ENCODE measurements around the gene PHYHD1.

Gene PHYHD1

GRCh38 chr9:128979111-128979510 is 58.3 kb downstream of the PHYHD1 start:
- no peaks in the 10 kb centered on the region for H3K27me3 ChIP-seq (replicated peaks)
- no peak for TF ChIP-seq CTCF (IDR thresholded peaks at IDR 0.05; ENCODE audit: low read depth, low read length, missing control alignments)
- DNase-seq, result no peak
- H3K36me3 ChIP-seq (replicated peaks), result peaks cover 64% of the 10 kb centered on the region
- no peak overlapping the region for H3K4me3 ChIP-seq (ENCODE audit: low read depth, low read length)
- in situ Hi-C loops (cut with HindIII; ENCODE audit: low pct_ligation_motif_present, low sequenced_read_pairs), result no loop called here
- no peak overlapping the region for H3K27ac ChIP-seq

GRCh38 chr9:128983536-128983935 is 62.8 kb downstream of the PHYHD1 start:
- Histone ChIP-seq H3K36me3 (replicated peaks) (peaks cover 66% of the 10 kb centered on the region), H3K4me3 (ENCODE audit: low read depth, low read length) (no peak overlapping the region), H3K27me3 (replicated peaks) (no peaks in the 10 kb centered on the region), H3K27ac (no peak overlapping the region)
- no peak for TF ChIP-seq CTCF (IDR thresholded peaks at IDR 0.05; ENCODE audit: low read depth, low read length, missing control alignments)
- no peak for DNase-seq
- in situ Hi-C loops (cut with HindIII; ENCODE audit: low pct_ligation_motif_present, low sequenced_read_pairs), result no loop called here

GRCh38 chr9:128986671-128987070 is 65.9 kb downstream of the PHYHD1 start:
- Histone ChIP-seq H3K27me3 (replicated peaks) (no peaks in the 10 kb centered on the region), H3K27ac (no peak overlapping the region), H3K4me3 (ENCODE audit: low read depth, low read length) (no peak overlapping the region), H3K36me3 (replicated peaks) (peaks cover 65% of the 10 kb centered on the region)
- in situ Hi-C loops (cut with HindIII; ENCODE audit: low pct_ligation_motif_present, low sequenced_read_pairs), result no loop called here
- TF ChIP-seq CTCF (IDR thresholded peaks at IDR 0.05; ENCODE audit: low read depth, low read length, missing control alignments), result no peak
- no peak for DNase-seq

GRCh38 chr9:128987805-128988204 is 67.0 kb downstream of the PHYHD1 start:
- no peaks in the 10 kb centered on the region for H3K27me3 ChIP-seq (replicated peaks)
- in situ Hi-C loops (cut with HindIII; ENCODE audit: low pct_ligation_motif_present, low sequenced_read_pairs), result no loop called here
- peak; percentile 69 for DNase-seq
- peak overlapping the region; percentile 22 for H3K27ac ChIP-seq
- TF ChIP-seq CTCF (IDR thresholded peaks at IDR 0.05; ENCODE audit: low read depth, low read length, missing control alignments), result no peak
- peaks cover 59% of the 10 kb centered on the region for H3K36me3 ChIP-seq (replicated peaks)
- no peak overlapping the region for H3K4me3 ChIP-seq (ENCODE audit: low read depth, low read length)

Measured in brain microvascular endothelial cell (primary cell).